ENCODE data around the gene RNASEH2A. TPM values are rescaled to one million over a fixed set of nuclear protein-coding genes. Genes with fewer than 3 reads are reported as not detected.

RNASEH2A gene
- polyA plus RNA-seq, 1 donor from 2014 or later, result 28.2 TPM

DNA sequence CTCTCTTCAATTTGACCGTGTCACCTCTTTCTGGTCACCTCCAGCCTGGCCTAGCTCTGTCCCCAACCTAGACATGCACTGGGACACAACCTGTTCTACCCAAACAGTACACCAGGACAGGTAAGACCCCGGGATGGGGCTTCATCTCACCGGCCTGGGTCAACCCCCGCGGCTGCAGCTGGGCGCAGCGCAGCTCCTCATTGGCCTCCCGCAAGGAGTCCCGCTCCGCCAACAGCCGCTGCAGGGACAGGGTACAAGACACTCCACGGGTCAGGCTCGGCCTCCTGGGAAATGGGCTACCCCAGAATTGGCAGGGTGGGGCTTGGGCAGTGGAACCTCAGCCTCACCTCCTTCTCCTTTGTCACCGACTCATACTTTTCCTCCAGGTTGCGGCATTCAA lies 38.7 kb upstream of the RNASEH2A start:
- H3K27ac ChIP-seq (ENCODE audit: low read length), result no peak overlapping the region

DNA sequence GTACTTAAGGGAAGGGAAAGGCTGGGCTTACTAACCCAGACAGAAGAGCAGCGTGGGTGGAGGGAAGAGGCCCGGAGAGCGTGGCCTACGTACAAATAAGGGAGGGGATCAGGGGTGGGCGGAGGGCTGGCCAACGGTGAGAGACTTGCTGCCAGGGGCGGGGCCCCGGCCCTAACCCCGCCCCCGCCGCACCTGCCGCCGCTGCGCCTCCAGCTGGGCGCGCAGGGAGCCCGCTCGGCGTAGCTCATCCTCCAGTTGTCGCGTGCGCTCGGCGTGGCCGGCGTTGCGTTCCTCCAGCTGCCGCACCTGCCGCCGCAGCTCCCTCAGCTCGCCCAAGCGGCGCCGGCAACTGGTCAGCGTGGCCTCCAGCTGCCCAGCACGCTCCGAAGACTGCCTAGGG lies 36.7 kb upstream of the RNASEH2A start:
- no peak for TF ChIP-seq SMC3 (conservative IDR thresholded peaks at IDR 0.05; ENCODE audit: poor library complexity)
- TF ChIP-seq, protein P1, sequence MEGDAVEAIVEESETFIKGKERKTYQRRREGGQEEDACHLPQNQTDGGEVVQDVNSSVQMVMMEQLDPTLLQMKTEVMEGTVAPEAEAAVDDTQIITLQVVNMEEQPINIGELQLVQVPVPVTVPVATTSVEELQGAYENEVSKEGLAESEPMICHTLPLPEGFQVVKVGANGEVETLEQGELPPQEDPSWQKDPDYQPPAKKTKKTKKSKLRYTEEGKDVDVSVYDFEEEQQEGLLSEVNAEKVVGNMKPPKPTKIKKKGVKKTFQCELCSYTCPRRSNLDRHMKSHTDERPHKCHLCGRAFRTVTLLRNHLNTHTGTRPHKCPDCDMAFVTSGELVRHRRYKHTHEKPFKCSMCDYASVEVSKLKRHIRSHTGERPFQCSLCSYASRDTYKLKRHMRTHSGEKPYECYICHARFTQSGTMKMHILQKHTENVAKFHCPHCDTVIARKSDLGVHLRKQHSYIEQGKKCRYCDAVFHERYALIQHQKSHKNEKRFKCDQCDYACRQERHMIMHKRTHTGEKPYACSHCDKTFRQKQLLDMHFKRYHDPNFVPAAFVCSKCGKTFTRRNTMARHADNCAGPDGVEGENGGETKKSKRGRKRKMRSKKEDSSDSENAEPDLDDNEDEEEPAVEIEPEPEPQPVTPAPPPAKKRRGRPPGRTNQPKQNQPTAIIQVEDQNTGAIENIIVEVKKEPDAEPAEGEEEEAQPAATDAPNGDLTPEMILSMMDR (IDR thresholded peaks at IDR 0.05; ENCODE audit: poor library complexity, severe bottlenecking), result no peak
- no peak for TF ChIP-seq RAD21 (conservative IDR thresholded peaks at IDR 0.05)
- TF ChIP-seq EZH2 (IDR thresholded peaks at IDR 0.05; ENCODE audit: borderline replicate concordance, insufficient read depth, low read length, poor library complexity, severe bottlenecking), result no peak
- TF ChIP-seq TAF1 (IDR thresholded peaks at IDR 0.05; ENCODE audit: low read depth), result no peak
- no peak for TF ChIP-seq MXI1 (conservative IDR thresholded peaks at IDR 0.05; ENCODE audit: poor library complexity, severe bottlenecking)
- no peak for TF ChIP-seq POLR2AphosphoS5 (IDR thresholded peaks at IDR 0.05)
- TF ChIP-seq, protein P2, sequence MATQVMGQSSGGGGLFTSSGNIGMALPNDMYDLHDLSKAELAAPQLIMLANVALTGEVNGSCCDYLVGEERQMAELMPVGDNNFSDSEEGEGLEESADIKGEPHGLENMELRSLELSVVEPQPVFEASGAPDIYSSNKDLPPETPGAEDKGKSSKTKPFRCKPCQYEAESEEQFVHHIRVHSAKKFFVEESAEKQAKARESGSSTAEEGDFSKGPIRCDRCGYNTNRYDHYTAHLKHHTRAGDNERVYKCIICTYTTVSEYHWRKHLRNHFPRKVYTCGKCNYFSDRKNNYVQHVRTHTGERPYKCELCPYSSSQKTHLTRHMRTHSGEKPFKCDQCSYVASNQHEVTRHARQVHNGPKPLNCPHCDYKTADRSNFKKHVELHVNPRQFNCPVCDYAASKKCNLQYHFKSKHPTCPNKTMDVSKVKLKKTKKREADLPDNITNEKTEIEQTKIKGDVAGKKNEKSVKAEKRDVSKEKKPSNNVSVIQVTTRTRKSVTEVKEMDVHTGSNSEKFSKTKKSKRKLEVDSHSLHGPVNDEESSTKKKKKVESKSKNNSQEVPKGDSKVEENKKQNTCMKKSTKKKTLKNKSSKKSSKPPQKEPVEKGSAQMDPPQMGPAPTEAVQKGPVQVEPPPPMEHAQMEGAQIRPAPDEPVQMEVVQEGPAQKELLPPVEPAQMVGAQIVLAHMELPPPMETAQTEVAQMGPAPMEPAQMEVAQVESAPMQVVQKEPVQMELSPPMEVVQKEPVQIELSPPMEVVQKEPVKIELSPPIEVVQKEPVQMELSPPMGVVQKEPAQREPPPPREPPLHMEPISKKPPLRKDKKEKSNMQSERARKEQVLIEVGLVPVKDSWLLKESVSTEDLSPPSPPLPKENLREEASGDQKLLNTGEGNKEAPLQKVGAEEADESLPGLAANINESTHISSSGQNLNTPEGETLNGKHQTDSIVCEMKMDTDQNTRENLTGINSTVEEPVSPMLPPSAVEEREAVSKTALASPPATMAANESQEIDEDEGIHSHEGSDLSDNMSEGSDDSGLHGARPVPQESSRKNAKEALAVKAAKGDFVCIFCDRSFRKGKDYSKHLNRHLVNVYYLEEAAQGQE (IDR thresholded peaks at IDR 0.05; ENCODE audit: borderline replicate concordance), result no peak
- no peak for TF ChIP-seq EP300 (conservative IDR thresholded peaks at IDR 0.05; ENCODE audit: poor library complexity, severe bottlenecking)
- no peaks in the 10 kb centered on the region for H3K36me3 ChIP-seq (ENCODE audit: insufficient read depth, low read length)
- no peak overlapping the region for H3K27ac ChIP-seq (ENCODE audit: low read length)
- no peak overlapping the region for H3K9ac ChIP-seq (ENCODE audit: low read length)
- no peak overlapping the region for H3K4me2 ChIP-seq (ENCODE audit: low read length)
- no peak overlapping the region for H3K4me3 ChIP-seq (ENCODE audit: low read length)
- H3K9me2 ChIP-seq (ENCODE audit: insufficient read depth, low read length), result no peaks in the 10 kb centered on the region
- no peaks in the 10 kb centered on the region for H3K27me3 ChIP-seq (ENCODE audit: insufficient read depth, low read depth, low read length)
- no peaks in the 10 kb centered on the region for H3K9me3 ChIP-seq (ENCODE audit: low read length)
- H3K79me2 ChIP-seq (replicated peaks; ENCODE audit: insufficient read depth, low read length), result no peaks in the 10 kb centered on the region
- H4K20me1 ChIP-seq (ENCODE audit: insufficient read depth), result no peaks in the 10 kb centered on the region
- no peak overlapping the region for H2AFZ ChIP-seq (ENCODE audit: low read depth, low read length)
- H3F3A ChIP-seq (ENCODE audit: insufficient read depth, low read length, poor library complexity, severe bottlenecking), result no peaks in the 10 kb centered on the region

More for the DNA sequence above, 38.7 kb upstream of the RNASEH2A start:
- Histone ChIP-seq H3K4me3 (ENCODE audit: low read length) (no peak overlapping the region), H3K36me3 (ENCODE audit: insufficient read depth, low read length) (no peaks in the 10 kb centered on the region), H3K4me2 (ENCODE audit: low read length) (no peak overlapping the region), H3K9ac (ENCODE audit: low read length) (no peak overlapping the region), H2AFZ (ENCODE audit: low read depth, low read length) (no peak overlapping the region), H3K79me2 (replicated peaks; ENCODE audit: insufficient read depth, low read length) (no peaks in the 10 kb centered on the region), H3K9me3 (ENCODE audit: low read length) (no peaks in the 10 kb centered on the region), H4K20me1 (ENCODE audit: insufficient read depth) (no peaks in the 10 kb centered on the region), H3K9me2 (ENCODE audit: insufficient read depth, low read length) (no peaks in the 10 kb centered on the region), H3K27me3 (ENCODE audit: insufficient read depth, low read depth, low read length) (no peaks in the 10 kb centered on the region), H3F3A (ENCODE audit: insufficient read depth, low read length, poor library complexity, severe bottlenecking) (no peaks in the 10 kb centered on the region)
- TF ChIP-seq, protein P1 (IDR thresholded peaks at IDR 0.05; ENCODE audit: poor library complexity, severe bottlenecking), result no peak
- TF ChIP-seq POLR2AphosphoS5 (IDR thresholded peaks at IDR 0.05) (no peak), EZH2 (IDR thresholded peaks at IDR 0.05; ENCODE audit: borderline replicate concordance, insufficient read depth, low read length, poor library complexity, severe bottlenecking) (no peak), SMC3 (conservative IDR thresholded peaks at IDR 0.05; ENCODE audit: poor library complexity) (no peak), RAD21 (conservative IDR thresholded peaks at IDR 0.05) (no peak), EP300 (conservative IDR thresholded peaks at IDR 0.05; ENCODE audit: poor library complexity, severe bottlenecking) (no peak), MXI1 (conservative IDR thresholded peaks at IDR 0.05; ENCODE audit: poor library complexity, severe bottlenecking) (no peak), TAF1 (IDR thresholded peaks at IDR 0.05; ENCODE audit: low read depth) (no peak)
- TF ChIP-seq, protein P2 (IDR thresholded peaks at IDR 0.05; ENCODE audit: borderline replicate concordance), result no peak

Measured in neural cell (in vitro differentiated cells).